GM18511 (cell line): ENCODE measurements around the gene JMJD6.
"Not testable (repeated sequence)": the region's sequence is repeated elsewhere in the genome, so short reads cannot be mapped to it uniquely, and the experiment has no call there.

Experiments
- ATAC-seq: cut with Tn5 transposase; IDR thresholded peaks from one replicate; pipeline ENCODE4 v1.9.1; 2021; ENCODE audit warnings: mild to moderate bottlenecking, moderate library complexity; ENCODE audit not compliant: unreplicated experiment

JMJD6 gene

DNA sequence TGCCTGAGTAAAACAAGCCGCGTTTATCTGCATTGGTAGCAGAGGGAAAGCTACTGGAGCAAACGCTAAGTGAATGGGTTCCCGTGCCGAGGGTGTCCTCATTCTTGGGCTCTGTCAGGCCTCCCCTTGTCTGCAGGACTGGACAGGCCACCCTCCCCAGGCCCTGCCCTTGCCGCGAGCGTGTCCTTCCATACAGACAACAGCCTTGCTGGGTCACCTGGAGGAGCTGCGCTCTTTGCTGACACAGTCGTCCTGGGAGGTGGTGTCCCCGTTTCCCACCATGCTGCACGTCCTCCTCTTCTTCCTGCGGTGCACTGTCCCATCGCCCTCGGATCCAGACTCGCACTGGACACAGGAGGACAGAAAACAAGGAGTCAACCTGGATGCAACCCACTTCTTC is 7.9 kb downstream of the JMJD6 start:
- no peak for ATAC-seq

DNA sequence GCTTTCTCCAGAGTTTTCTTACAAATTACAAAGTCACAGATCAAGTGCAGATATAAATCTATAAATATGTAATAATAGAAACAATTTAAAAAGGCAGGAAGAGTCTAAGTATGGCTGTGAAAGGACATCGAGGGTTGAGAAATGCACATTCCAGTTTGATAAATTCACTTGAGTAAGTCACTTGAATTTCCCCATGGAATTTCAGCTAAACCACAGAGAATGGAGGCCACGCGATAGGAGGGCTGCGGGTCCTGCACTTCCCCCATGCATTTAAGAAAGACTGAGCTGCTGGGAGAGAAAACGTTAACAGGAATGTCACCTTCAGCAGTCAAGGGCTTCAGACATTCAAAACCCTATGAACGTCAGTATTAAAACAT is 9.6 kb downstream of the JMJD6 start:
- ATAC-seq, result no peak

DNA sequence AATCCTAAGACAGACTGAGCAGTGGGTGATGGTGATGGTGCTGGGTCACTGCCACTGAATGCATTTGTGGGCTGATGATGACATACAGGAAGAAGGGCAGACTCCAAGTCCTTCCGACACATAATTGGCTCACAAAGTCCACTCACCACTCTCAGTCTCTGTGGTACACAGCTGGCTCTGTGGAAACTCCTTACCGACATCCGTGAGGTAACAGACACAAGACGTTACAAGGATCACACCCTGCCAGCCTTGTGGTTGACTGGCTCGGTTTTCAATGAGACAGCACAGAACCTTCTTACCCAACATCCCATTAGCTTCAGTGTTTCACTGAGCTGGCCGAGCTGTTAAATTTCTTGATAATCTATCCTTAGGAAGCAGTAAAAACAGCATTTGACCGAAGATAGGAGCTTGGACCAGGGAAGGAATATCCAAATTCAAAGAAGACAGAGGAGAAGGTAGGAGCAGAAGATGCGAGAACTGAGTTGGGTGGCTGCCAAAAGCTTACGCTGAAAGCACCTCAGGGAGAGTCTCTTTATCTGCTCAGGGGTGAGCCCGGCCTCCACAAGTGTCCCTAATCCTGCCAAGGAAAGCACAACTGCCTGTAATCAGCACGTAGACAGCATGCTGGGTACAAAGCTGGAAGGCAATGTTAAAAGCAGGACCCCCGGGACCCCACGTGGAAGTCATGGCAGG is 10.1 kb downstream of the JMJD6 start:
- no peak for ATAC-seq

DNA sequence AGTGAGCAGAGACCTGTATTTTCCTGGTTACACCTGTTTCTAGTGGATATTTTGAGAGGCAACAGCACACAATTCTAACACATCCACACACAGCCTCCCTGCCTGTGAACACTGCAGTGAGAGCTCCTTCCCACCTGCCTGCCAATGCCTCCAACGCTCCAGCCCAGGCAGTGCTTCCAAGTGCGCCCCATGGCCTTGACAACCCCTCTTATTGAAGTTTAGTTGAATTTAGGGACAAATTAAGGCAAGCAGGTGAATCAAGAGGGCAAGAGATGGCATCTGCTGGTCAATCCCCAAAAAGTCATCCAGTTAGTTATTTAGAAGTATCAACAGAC is 10.9 kb downstream of the JMJD6 start:
- no peak for ATAC-seq

DNA sequence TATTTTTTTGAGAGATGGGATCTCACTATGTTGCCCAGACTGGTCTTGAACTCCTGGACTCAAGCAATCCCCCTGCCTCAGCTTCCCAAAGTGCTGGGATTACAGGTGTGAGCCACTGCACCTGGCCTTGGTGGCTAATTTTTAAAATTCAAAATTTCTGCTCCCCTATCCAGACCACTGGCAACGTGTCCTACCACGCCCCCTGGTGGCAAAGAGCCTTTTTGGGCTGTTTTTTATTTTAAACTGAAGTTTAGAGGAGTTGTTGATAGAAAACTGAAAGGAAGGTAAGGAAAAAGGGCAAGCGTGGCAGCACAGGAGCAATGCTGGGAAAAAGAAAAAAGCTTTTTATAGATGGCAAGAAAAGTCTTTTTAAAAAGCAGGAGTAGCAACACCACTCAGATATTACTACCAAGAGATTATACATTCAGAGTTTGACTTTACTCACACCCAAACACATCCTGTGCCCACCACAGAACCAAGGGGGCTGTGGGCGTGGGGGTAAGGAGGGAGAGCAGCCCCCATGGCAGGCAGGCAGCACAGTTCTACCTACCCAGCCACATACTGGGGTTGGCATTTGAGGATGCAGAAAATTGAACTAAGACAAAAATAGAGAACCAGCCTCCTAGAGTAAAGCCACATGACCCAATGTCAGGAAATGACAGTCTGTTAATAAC is 11.4 kb downstream of the JMJD6 start:
- no peak for ATAC-seq

- ATAC-seq, result no peak
These were observed 12.1 kb downstream of the JMJD6 start for GRCh38 chr17:76714336-76714735.

GRCh38 chr17:76713765-76714164 is 12.6 kb downstream of the JMJD6 start:
- ATAC-seq, result no peak

GRCh38 chr17:76712321-76712720 is 14.1 kb downstream of the JMJD6 start:
- not testable (repeated sequence) for ATAC-seq

- ATAC-seq, result no peak
These were observed 15.4 kb downstream of the JMJD6 start, which contains the start of gene MXRA7 for GRCh38 chr17:76710863-76711611. TSS of gene MXRA7 (minus strand) at chr17:76710965. CDS start at chr17:76710946, 19 bp downstream.

DNA sequence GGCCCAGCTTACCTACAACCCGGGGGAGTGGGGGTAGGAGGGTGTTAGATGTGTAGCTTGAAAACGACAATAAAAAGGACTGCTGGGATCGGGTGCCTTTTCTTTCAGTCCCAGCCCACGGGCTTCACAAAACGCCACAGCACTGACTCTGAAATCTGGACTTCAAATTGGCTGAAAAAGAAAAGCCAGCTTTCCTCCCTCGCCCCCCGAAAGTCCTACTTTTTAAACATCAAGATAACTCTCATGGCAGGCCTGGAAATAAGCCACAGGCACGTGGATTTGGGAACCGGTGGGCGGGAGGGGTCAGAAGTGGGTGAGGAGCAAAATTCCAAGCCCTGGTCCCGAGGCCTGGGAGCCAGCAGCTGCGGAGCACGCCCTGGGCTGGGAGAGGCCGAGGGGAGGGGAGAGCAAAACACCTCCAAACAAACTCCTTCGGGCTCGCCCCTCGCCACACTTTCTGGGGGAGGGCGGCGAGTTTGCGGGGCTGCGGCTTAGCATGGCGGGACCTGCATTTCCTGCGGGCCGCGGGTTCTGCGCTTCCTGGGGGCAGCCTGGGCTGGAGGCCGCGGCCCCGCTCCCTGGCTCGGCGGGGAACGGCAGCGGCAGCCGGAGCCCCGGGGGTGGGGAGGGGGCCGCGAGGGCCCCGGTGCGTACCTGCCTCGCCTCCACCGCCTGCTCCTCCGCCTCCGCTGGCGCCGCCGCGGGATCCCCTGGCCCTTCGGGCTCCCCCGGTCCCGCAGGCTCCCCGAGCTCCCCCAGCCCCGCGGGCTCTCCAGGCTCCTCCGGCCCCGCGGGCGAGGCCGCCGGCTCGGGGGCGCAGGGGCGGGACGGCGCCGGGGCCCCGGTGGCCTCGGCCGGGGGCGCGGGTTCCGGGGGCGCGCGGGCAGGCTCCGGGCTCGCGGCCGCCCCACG is 16.2 kb downstream of the JMJD6 start:
- not testable (repeated sequence) for ATAC-seq

GRCh38 chr17:76709077-76709950 is 17.1 kb downstream of the JMJD6 start:
- no peak for ATAC-seq

DNA sequence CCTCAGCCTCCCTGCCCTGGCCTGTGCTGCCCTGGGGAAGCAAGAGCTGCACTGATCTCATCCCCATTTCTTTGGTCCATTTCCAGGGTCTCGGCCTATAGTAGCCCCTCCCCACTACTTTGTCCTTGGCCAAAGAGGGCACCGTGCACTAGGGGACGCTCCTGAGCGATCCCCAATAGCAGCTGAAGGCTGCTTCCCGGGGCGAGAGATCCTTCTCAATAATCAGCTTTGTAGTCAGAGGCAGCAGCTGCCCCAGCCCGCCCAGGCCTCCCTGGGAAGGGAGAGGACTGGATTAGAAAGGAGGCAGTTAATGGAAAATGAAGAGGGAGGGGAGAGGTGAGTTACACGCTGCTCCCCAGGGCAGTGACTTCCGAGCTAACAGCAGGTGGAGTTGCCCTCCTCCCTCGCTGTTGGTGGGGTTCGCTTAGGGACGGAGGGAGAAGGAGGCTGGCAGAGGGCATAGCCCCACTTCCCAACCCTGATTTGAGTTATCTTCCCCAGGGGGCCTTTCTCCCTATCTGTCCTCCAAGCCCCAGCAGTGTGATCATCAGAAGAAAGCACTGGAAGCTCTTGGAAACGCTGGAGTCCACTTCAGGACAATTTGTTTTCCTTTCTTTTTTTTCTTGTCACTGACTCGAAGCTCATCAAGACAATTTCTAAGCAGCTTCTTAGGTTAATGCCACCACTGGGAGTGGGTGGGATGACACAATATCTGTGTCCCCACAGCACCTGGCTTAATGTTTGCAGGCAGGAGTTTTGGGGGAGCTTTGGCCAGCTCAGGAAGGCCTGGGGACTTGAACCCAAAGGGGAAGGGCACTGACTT is 18.2 kb downstream of the JMJD6 start:
- no peak for ATAC-seq

GRCh38 chr17:76706817-76707216 is 19.6 kb downstream of the JMJD6 start:
- no peak for ATAC-seq

GRCh38 chr17:76704805-76705204 is 21.6 kb downstream of the JMJD6 start:
- no peak for ATAC-seq

DNA sequence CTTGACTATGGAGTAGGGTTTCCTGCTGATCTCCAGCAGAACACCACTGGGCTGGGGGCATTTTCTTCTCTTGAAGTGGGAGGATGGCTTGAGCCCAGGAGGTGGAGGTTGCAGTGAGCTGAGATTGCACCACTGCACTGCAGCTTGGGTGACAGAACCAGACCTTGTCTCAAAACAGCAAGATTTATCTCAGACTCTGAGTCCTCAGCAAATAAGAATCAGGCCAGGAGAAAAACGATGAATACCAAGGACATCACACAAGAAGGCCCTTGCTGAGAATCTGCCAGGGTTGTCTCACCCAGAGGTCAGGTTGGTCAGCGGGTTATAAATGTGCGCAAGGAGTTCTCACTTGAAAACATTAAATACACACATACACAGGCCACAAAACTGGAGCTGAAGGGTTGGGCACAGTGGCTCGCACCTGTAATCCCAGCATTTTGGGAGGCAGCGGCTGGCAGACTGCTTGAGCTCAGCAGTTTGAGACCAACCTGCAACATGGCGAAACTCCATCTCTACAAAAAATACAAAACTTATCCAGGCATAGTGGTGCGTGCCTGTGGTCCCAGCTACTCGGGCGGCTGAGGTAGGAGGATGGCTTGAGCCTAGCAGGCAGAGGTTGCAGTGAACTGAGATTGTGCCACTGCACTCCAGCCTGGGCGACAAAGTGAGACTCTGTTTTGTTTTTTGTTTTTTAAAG is 23.3 kb downstream of the JMJD6 start:
- no peak for ATAC-seq

DNA sequence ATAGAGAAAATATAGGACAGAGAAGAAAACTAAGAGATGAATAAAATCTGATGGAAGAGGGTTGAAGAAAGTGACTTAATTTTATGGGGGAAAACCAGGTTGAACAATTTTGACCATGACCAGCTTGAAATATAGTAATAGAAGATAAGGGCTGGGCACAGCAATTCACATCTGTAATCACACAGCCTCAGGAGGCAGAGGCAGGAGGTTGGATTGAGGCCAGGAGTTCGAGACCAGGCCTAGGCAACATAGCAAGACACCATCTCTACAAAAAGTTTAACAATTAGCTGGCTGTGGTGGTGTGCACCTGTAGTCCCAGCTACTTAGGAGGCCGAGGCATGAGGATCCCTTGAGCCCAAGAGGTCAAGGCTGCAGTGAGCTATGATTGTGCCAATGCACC is 24.3 kb downstream of the JMJD6 start:
- ATAC-seq, result no peak

GRCh38 chr17:76701471-76701967 is 24.9 kb downstream of the JMJD6 start:
- no peak for ATAC-seq
